ENCODE results near the gene TTC4.

The TTC4 gene

DNA sequence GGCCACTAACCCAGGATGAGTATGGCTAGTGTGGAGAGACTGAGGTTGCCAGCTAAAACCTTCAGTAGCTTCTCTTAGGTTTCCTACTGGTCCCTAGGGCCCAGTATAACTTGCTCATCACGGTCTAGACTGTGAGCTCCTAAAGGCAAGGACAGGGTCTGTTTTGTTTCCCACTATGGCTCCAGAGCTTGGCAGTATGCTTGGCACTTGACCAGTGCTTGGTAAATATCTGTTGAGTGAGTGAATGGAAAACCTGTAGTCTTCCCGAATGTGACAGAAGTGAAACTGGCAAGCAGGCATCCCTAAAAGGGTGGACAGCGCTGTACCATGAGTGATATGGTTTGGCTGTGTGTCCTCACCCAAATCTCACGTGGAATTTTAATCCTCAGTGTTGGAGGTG is 61.8 kb downstream of the TTC4 start:
- H3K4me1 ChIP-seq (ENCODE audit: insufficient read depth, low read length, poor library complexity, severe bottlenecking): no peaks in the 10 kb centered on the region
- no peak overlapping the region for H2AFZ ChIP-seq (ENCODE audit: low read length)
- no peaks in the 10 kb centered on the region for H3K9me2 ChIP-seq (replicated peaks; ENCODE audit: low read depth, low read length)
- H3K27me3 ChIP-seq (ENCODE audit: insufficient read depth, low read length, poor library complexity, severe bottlenecking): no peaks in the 10 kb centered on the region
- no peaks in the 10 kb centered on the region for H3F3A ChIP-seq (ENCODE audit: low read depth)
- no peaks in the 10 kb centered on the region for H4K20me1 ChIP-seq (ENCODE audit: insufficient read depth, low read length, poor library complexity, severe bottlenecking)
- no peaks in the 10 kb centered on the region for H3K9me3 ChIP-seq (ENCODE audit: insufficient read depth, low read depth, low read length)
- H3K4me2 ChIP-seq (ENCODE audit: low read depth, low read length, poor library complexity, severe bottlenecking): no peak overlapping the region
- H3K4me3 ChIP-seq (ENCODE audit: low read length, poor library complexity, severe bottlenecking): no peak overlapping the region
- TF ChIP-seq CTCF (conservative IDR thresholded peaks at IDR 0.05; ENCODE audit: low read length) (no peak), EZH2phosphoT487 (IDR thresholded peaks at IDR 0.05; ENCODE audit: borderline replicate concordance) (no peak)
- no peaks in the 10 kb centered on the region for H3K36me3 ChIP-seq (ENCODE audit: insufficient read depth, low read length)
- no peak overlapping the region for H3K9ac ChIP-seq (ENCODE audit: low read depth, low read length, poor library complexity, severe bottlenecking)
- no peaks in the 10 kb centered on the region for H3K79me2 ChIP-seq (ENCODE audit: insufficient read depth, low read length)

DNA sequence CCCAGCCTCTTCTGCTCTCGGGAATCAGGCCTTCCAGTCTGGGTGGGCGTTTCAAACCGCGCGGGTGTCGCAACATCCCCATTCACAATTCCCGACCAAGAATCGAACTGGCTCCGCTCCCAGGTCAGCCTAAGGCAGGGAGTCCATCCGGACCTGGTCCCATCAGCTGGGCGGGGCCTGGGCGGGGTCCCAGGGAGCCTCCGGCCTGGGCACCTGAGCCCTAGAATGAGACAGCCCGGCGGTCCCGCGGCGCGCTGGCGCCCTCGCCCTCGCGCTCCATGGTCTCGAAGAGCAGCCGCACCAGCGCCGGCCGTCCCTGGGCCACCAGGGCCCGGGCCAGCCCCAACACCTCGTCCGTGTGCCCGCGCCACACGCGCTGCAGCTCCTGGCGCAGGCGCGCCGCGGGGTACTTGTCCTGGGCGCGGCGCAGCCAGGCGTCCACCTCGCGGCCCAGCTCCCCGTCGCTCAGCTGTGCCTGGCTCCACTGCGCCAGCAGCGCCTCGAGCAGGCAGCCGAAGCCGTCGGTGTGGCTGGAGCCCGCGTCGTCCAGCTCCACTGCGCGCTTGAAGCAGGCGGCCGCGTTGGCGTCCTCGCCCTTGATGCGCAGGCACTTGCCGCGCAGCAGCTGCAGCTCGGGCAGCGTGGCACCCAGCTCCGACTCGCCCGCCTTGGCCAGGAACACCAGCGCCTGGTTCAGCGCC is 65.5 kb downstream of the TTC4 start:
- Histone ChIP-seq H3K9ac (ENCODE audit: low read depth, low read length, poor library complexity, severe bottlenecking) (no peak overlapping the region), H3K9me3 (ENCODE audit: insufficient read depth, low read depth, low read length) (no peaks in the 10 kb centered on the region), H3K4me1 (ENCODE audit: insufficient read depth, low read length, poor library complexity, severe bottlenecking) (no peaks in the 10 kb centered on the region), H3K9me2 (replicated peaks; ENCODE audit: low read depth, low read length) (no peaks in the 10 kb centered on the region), H3K27me3 (ENCODE audit: insufficient read depth, low read length, poor library complexity, severe bottlenecking) (no peaks in the 10 kb centered on the region), H3K4me2 (ENCODE audit: low read depth, low read length, poor library complexity, severe bottlenecking) (no peak overlapping the region), H3K36me3 (ENCODE audit: insufficient read depth, low read length) (no peaks in the 10 kb centered on the region), H3K4me3 (ENCODE audit: low read length, poor library complexity, severe bottlenecking) (no peak overlapping the region), H3K79me2 (ENCODE audit: insufficient read depth, low read length) (no peaks in the 10 kb centered on the region), H2AFZ (ENCODE audit: low read length) (no peak overlapping the region), H4K20me1 (ENCODE audit: insufficient read depth, low read length, poor library complexity, severe bottlenecking) (no peaks in the 10 kb centered on the region), H3F3A (ENCODE audit: low read depth) (no peaks in the 10 kb centered on the region)
- TF ChIP-seq CTCF (conservative IDR thresholded peaks at IDR 0.05; ENCODE audit: low read length) (no peak), EZH2phosphoT487 (IDR thresholded peaks at IDR 0.05; ENCODE audit: borderline replicate concordance) (no peak)

GRCh38 chr1:54782156-54782555 is 66.5 kb downstream of the TTC4 start:
- H3K9me2 ChIP-seq (replicated peaks; ENCODE audit: low read depth, low read length): no peaks in the 10 kb centered on the region
- H3K9me3 ChIP-seq (ENCODE audit: insufficient read depth, low read depth, low read length): no peaks in the 10 kb centered on the region
- H3K27me3 ChIP-seq (ENCODE audit: insufficient read depth, low read length, poor library complexity, severe bottlenecking): no peaks in the 10 kb centered on the region
- TF ChIP-seq CTCF (conservative IDR thresholded peaks at IDR 0.05; ENCODE audit: low read length) (no peak), EZH2phosphoT487 (IDR thresholded peaks at IDR 0.05; ENCODE audit: borderline replicate concordance) (no peak)
- H3F3A ChIP-seq (ENCODE audit: low read depth): no peaks in the 10 kb centered on the region
- H3K36me3 ChIP-seq (ENCODE audit: insufficient read depth, low read length): no peaks in the 10 kb centered on the region
- no peak overlapping the region for H2AFZ ChIP-seq (ENCODE audit: low read length)
- no peaks in the 10 kb centered on the region for H3K4me1 ChIP-seq (ENCODE audit: insufficient read depth, low read length, poor library complexity, severe bottlenecking)
- H4K20me1 ChIP-seq (ENCODE audit: insufficient read depth, low read length, poor library complexity, severe bottlenecking): no peaks in the 10 kb centered on the region
- H3K4me3 ChIP-seq (ENCODE audit: low read length, poor library complexity, severe bottlenecking): no peak overlapping the region
- no peak overlapping the region for H3K9ac ChIP-seq (ENCODE audit: low read depth, low read length, poor library complexity, severe bottlenecking)
- H3K4me2 ChIP-seq (ENCODE audit: low read depth, low read length, poor library complexity, severe bottlenecking): no peak overlapping the region
- H3K79me2 ChIP-seq (ENCODE audit: insufficient read depth, low read length): no peaks in the 10 kb centered on the region

Data from Loucy (cell line).